Measurements from ENCODE around the gene YBX2. TPM values are rescaled to one million over a fixed set of nuclear protein-coding genes. Genes with fewer than 3 reads are reported as not detected.

YBX2 gene
- total RNA-seq, 1 donor from 2014 or later = not detected

Other genes with a start within 250 kb of the YBX2 start
- 0.19 and 0.54 TPM in 2 replicates for gene CLEC10A, start 214.4 kb downstream of the YBX2 start, total RNA-seq
- not detected in 2 replicates for gene ASGR2, start 179.8 kb downstream of the YBX2 start, total RNA-seq
- gene ASGR1, start 115.3 kb downstream of the YBX2 start, total RNA-seq = 9.2 TPM in 2 replicates
- 10.3 and 23.2 TPM in 2 replicates for gene DLG4, start 74.8 kb downstream of the YBX2 start, total RNA-seq
- gene ACADVL, start 74.7 kb downstream of the YBX2 start, total RNA-seq = 192 and 322 TPM in 2 replicates
- gene DVL2, start 60.1 kb downstream of the YBX2 start, total RNA-seq = 37.3 and 41.1 TPM in 2 replicates
- gene PHF23, start 55.2 kb downstream of the YBX2 start, total RNA-seq = 37.7 and 45.1 TPM in 2 replicates
- gene GABARAP, start 52.2 kb downstream of the YBX2 start, total RNA-seq = 92.4 and 120 TPM in 2 replicates
- gene CTDNEP1, start 42.9 kb downstream of the YBX2 start, total RNA-seq = 19.3 and 39.2 TPM in 2 replicates
- gene ELP5, start 42.4 kb downstream of the YBX2 start, total RNA-seq = 30.2 and 31.5 TPM in 2 replicates
- 13.4 and 15.9 TPM in 2 replicates for gene CLDN7, start 32.2 kb downstream of the YBX2 start, total RNA-seq
- gene SLC2A4, start 12.9 kb downstream of the YBX2 start, total RNA-seq = under 0.01 TPM in 2 replicates
- 734 and 935 TPM in 2 replicates for gene EIF5A, start 13.0 kb upstream of the YBX2 start, total RNA-seq
- gene GPS2, start 20.7 kb upstream of the YBX2 start, total RNA-seq = 26.1 and 27.3 TPM in 2 replicates
- gene NEURL4, start 34.7 kb upstream of the YBX2 start, total RNA-seq = 16.6 and 24.9 TPM in 2 replicates
- 0.45 and 0.66 TPM in 2 replicates for gene ACAP1, start 41.9 kb upstream of the YBX2 start, total RNA-seq
- gene KCTD11, start 57.5 kb upstream of the YBX2 start, total RNA-seq = 2.2 and 3.6 TPM in 2 replicates
- gene TMEM95, start 60.5 kb upstream of the YBX2 start, total RNA-seq = not detected in 2 replicates
- under 0.01 and 0.28 TPM in 2 replicates for gene TNK1, start 86.5 kb upstream of the YBX2 start, total RNA-seq
- gene PLSCR3, start 99.9 kb upstream of the YBX2 start, total RNA-seq = 16.8 and 23.6 TPM in 2 replicates
- gene TMEM256, start 109.5 kb upstream of the YBX2 start, total RNA-seq = 86.7 and 102 TPM in 2 replicates
- gene NLGN2, start 113.2 kb upstream of the YBX2 start, total RNA-seq = 2.9 and 5.1 TPM in 2 replicates
- gene SPEM1, start 125.7 kb upstream of the YBX2 start, total RNA-seq = not detected in 2 replicates
- gene SPEM2, start 131.0 kb upstream of the YBX2 start, total RNA-seq = not detected in 2 replicates
- not detected in 2 replicates for gene SPEM3, start 134.2 kb upstream of the YBX2 start, total RNA-seq
- 5.2 and 6.0 TPM in 2 replicates for gene TMEM102, start 140.8 kb upstream of the YBX2 start, total RNA-seq
- 0.09 and 0.94 TPM in 2 replicates for gene FGF11, start 144.9 kb upstream of the YBX2 start, total RNA-seq
- 4.4 and 6.6 TPM in 2 replicates for gene CHRNB1, start 150.4 kb upstream of the YBX2 start, total RNA-seq
- gene ZBTB4, start 185.0 kb upstream of the YBX2 start, total RNA-seq = 8.2 and 13.7 TPM in 2 replicates
- not detected in 2 replicates for gene SLC35G6, start 186.8 kb upstream of the YBX2 start, total RNA-seq
- gene POLR2A, start 189.7 kb upstream of the YBX2 start, total RNA-seq = 79.3 and 81.6 TPM in 2 replicates

Measured in endothelial cell of coronary artery (primary cell).